ENCODE results near the gene DOC2A.
A peak's percentile ranks its signal among the peaks of the same experiment; 100 is the strongest.

DOC2A gene

GRCh38 chr16:29984764-29985147 is 26.1 kb downstream of the DOC2A start:
- no peaks in the 10 kb centered on the region for H3K9me3 Mint-ChIP-seq
- peaks cover 69% of the 10 kb centered on the region for H3K36me3 Mint-ChIP-seq

GRCh38 chr16:29984137-29984763 is 26.6 kb downstream of the DOC2A start:
- no peaks in the 10 kb centered on the region for H3K9me3 Mint-ChIP-seq
- H3K27ac Mint-ChIP-seq, result no peak overlapping the region
- DNase-seq, result no peak
- no peak overlapping the region for H3K4me3 Mint-ChIP-seq
- H3K4me1 Mint-ChIP-seq, result no peaks in the 10 kb centered on the region
- H3K27me3 Mint-ChIP-seq, result no peaks in the 10 kb centered on the region
- peaks cover 70% of the 10 kb centered on the region for H3K36me3 Mint-ChIP-seq
- CTCF ChIA-PET, result no interaction called here

More at GRCh38 chr16:29984764-29985147, 26.1 kb downstream of the DOC2A start:
- no peaks in the 10 kb centered on the region for H3K27me3 Mint-ChIP-seq
- H3K4me1 Mint-ChIP-seq, result no peaks in the 10 kb centered on the region
- H3K4me3 Mint-ChIP-seq, result no peak overlapping the region
- H3K27ac Mint-ChIP-seq, result no peak overlapping the region
- CTCF ChIA-PET, result interaction anchor here (1.6 kb wide), 1 partner anchor 47 kb away, joined by 4 read pairs; no protein-coding TSS in a partner anchor
- no peak for DNase-seq

- H3K27me3 Mint-ChIP-seq, result no peaks in the 10 kb centered on the region
- no peaks in the 10 kb centered on the region for H3K9me3 Mint-ChIP-seq
- H3K27ac Mint-ChIP-seq, result no peak overlapping the region
Observed at GRCh38 chr16:29983420-29984136, 27.2 kb downstream of the DOC2A start.

GRCh38 chr16:29982560-29983419 is 28.0 kb downstream of the DOC2A start:
- H3K27me3 Mint-ChIP-seq, result no peaks in the 10 kb centered on the region
- no peak for DNase-seq
- CTCF ChIA-PET, result no interaction called here

More at GRCh38 chr16:29983420-29984136, 27.2 kb downstream of the DOC2A start:
- CTCF ChIA-PET, result no interaction called here
- Mint-ChIP-seq H3K4me1 (no peaks in the 10 kb centered on the region), H3K4me3 (no peak overlapping the region), H3K36me3 (peaks cover 71% of the 10 kb centered on the region)
- no peak for DNase-seq

GRCh38 chr16:29978564-29979270 is 32.1 kb downstream of the DOC2A start:
- Mint-ChIP-seq H3K4me1 (peaks cover 27% of the 10 kb centered on the region), H3K4me3 (no peak overlapping the region), H3K9me3 (no peaks in the 10 kb centered on the region), H3K27ac (no peak overlapping the region), H3K36me3 (peaks cover 47% of the 10 kb centered on the region), H3K27me3 (no peaks in the 10 kb centered on the region)
- DNase-seq, result no peak
- CTCF ChIA-PET, result interaction anchor here (1.0 kb wide), 1 partner anchor 9 kb away, joined by 3 read pairs; no protein-coding TSS in a partner anchor

More at GRCh38 chr16:29982560-29983419, 28.0 kb downstream of the DOC2A start:
- Mint-ChIP-seq H3K4me1 (no peaks in the 10 kb centered on the region), H3K36me3 (peaks cover 73% of the 10 kb centered on the region), H3K27ac (no peak overlapping the region), H3K4me3 (no peak overlapping the region), H3K9me3 (no peaks in the 10 kb centered on the region)

- Mint-ChIP-seq H3K4me1 (peaks cover 31% of the 10 kb centered on the region), H3K27ac (no peak overlapping the region), H3K27me3 (no peaks in the 10 kb centered on the region), H3K4me3 (no peak overlapping the region), H3K9me3 (no peaks in the 10 kb centered on the region), H3K36me3 (peaks cover 46% of the 10 kb centered on the region)
- CTCF ChIA-PET, result no interaction called here
- no peak for DNase-seq
Observed at GRCh38 chr16:29978081-29978480, 32.7 kb downstream of the DOC2A start.

- no peak for DNase-seq
- H3K27ac Mint-ChIP-seq, result no peak overlapping the region
- peaks cover 43% of the 10 kb centered on the region for H3K36me3 Mint-ChIP-seq
- H3K4me3 Mint-ChIP-seq, result no peak overlapping the region
- no peaks in the 10 kb centered on the region for H3K27me3 Mint-ChIP-seq
- H3K4me1 Mint-ChIP-seq, result peaks cover 35% of the 10 kb centered on the region
- CTCF ChIA-PET, result interaction anchor here (1.8 kb wide), 1 partner anchor 28 kb away, joined by 6 read pairs; no protein-coding TSS in a partner anchor
- H3K9me3 Mint-ChIP-seq, result no peaks in the 10 kb centered on the region
Observed at GRCh38 chr16:29977063-29977825, 33.6 kb downstream of the DOC2A start.

- no peak for DNase-seq
- no peaks in the 10 kb centered on the region for H3K9me3 Mint-ChIP-seq
- H3K4me3 Mint-ChIP-seq, result peak overlapping the region; percentile 81
- H3K4me1 Mint-ChIP-seq, result peaks cover 38% of the 10 kb centered on the region
- CTCF ChIA-PET, result interaction anchor here (1.8 kb wide), 1 partner anchor 29 kb away, joined by 6 read pairs; no protein-coding TSS in a partner anchor
- no peaks in the 10 kb centered on the region for H3K27me3 Mint-ChIP-seq
- H3K36me3 Mint-ChIP-seq, result peaks cover 44% of the 10 kb centered on the region
- H3K27ac Mint-ChIP-seq, result peak overlapping the region; percentile 50
Observed at GRCh38 chr16:29975811-29976511, 34.9 kb downstream of the DOC2A start.

- CTCF ChIA-PET, result interaction anchor here (1.8 to 2.8 kb wide), 2 partner anchors 13 to 30 kb away, joined by 6 to 9 read pairs; partner anchors contain the start of gene TMEM219
- peak overlapping the region; percentile 40 for H3K27ac Mint-ChIP-seq
- peak overlapping the region; percentile 81 for H3K4me3 Mint-ChIP-seq
- H3K4me1 Mint-ChIP-seq, result peaks cover 38% of the 10 kb centered on the region
- no peaks in the 10 kb centered on the region for H3K27me3 Mint-ChIP-seq
- peaks cover 38% of the 10 kb centered on the region for H3K36me3 Mint-ChIP-seq
- no peak for DNase-seq
- no peaks in the 10 kb centered on the region for H3K9me3 Mint-ChIP-seq
Observed at GRCh38 chr16:29975134-29975538, 35.7 kb downstream of the DOC2A start.

- H3K27ac Mint-ChIP-seq, result peak overlapping the region; percentile 80
- CTCF ChIA-PET, result interaction anchor here (1.4 to 2.8 kb wide), 2 partner anchors 12 to 58 kb away, joined by 4 to 9 read pairs; partner anchors contain the start of gene TMEM219
- peak overlapping the region; percentile 81 for H3K4me3 Mint-ChIP-seq
- H3K4me1 Mint-ChIP-seq, result peaks cover 38% of the 10 kb centered on the region
- no peaks in the 10 kb centered on the region for H3K27me3 Mint-ChIP-seq
- H3K9me3 Mint-ChIP-seq, result no peaks in the 10 kb centered on the region
- DNase-seq, result peak; percentile 46
- peaks cover 37% of the 10 kb centered on the region for H3K36me3 Mint-ChIP-seq
Observed at GRCh38 chr16:29974291-29975133, 36.3 kb downstream of the DOC2A start.

GRCh38 chr16:29973384-29974246 is 37.2 kb downstream of the DOC2A start, which contains the start of gene TAOK2:
TSS of gene TAOK2 (plus strand) at chr16:29973868. CDS start at chr16:29977773, 3,905 bp downstream.
- peaks cover 38% of the 10 kb centered on the region for H3K4me1 Mint-ChIP-seq
- peaks cover 35% of the 10 kb centered on the region for H3K36me3 Mint-ChIP-seq
- no peaks in the 10 kb centered on the region for H3K9me3 Mint-ChIP-seq
- H3K4me3 Mint-ChIP-seq, result peak within 1 kb of the TSS; percentile 81
- CTCF ChIA-PET, result interaction anchor here (0.9 to 2.8 kb wide), 6 partner anchors 12 to 166 kb away, joined by 3 to 10 read pairs (median 4); partner anchors contain the start of genes PAGR1 and TMEM219
- peak within 1 kb of the TSS; percentile 91 for H3K27ac Mint-ChIP-seq
- DNase-seq, result peak; percentile 97
- no peaks in the 10 kb centered on the region for H3K27me3 Mint-ChIP-seq

All from activated naive CD4-positive, alpha-beta T cell treated with anti-CD3 and anti-CD28 coated beads, Interleukin-2, amount 10 ng/mL, durations not matched to agents 7 days and 5 days (primary cell).